B cell (primary cell): ENCODE results near the gene ANK2. TPM values are rescaled to one million over a fixed set of nuclear protein-coding genes. Genes with fewer than 3 reads are reported as not detected.

Source experiments
- ATAC-seq: fragments of 200-7000 bp; cut with Tn5 transposase; one replicate; pipeline ENCODE4 v1.10.0; 2021; ENCODE audit warnings: low read depth, mild to moderate bottlenecking, moderate number of reproducible peaks, moderate library complexity
- CTCF ChIA-PET: fragments of 350-600 bp; sonication (Branson Sonifier 250); formaldehyde crosslinking; loops from one replicate; lab custom pipeline; 2021; ENCODE audit warnings: antibody characterized with exemption, inconsistent platforms; lab: Charles Lee
- POLR2A ChIA-PET: fragments of 350-600 bp; sonication (Branson Sonifier 250); formaldehyde crosslinking; loops from one replicate; lab custom pipeline; 2021; ENCODE audit warnings: antibody characterized with exemption; lab: Charles Lee
- DNase-seq: peaks from one replicate; pipeline ENCODE4 v3.0.0; 2013
- H2AFZ ChIP-seq: 2 replicates; pipeline ENCODE4 v1.6.1; 2012; ENCODE audit warnings: mild to moderate bottlenecking, low read depth, low read length; ENCODE audit not compliant: insufficient read depth, poor library complexity, severe bottlenecking
- H3K27ac ChIP-seq, 2 donors: 1 replicate in 1 of 2; 2 replicates in 1 of 2; pipeline ENCODE4 v1.5.1; 2012 to 2013; ENCODE audit warnings: low read length in 2 of 2, mild to moderate bottlenecking in 2 of 2, moderate library complexity in 1 of 2
- H3K27me3 ChIP-seq, 4 experiments: fragments of 200-600 bp in 1 of 4; sonication (generic) in 1 of 4; replicated peaks in 1 of 4; 1 replicate in 2 of 4; 2 replicates in 2 of 4; pipeline versions ENCODE4 v1.6.1 to v1.7.0; 2013 to 2016; ENCODE audit warnings: low read length in 3 of 4, mild to moderate bottlenecking in 2 of 4, mixed read lengths in 1 of 4, moderate library complexity in 1 of 4; ENCODE audit not compliant: insufficient read depth in 4 of 4, control insufficient read depth in 3 of 4; ENCODE audit errors: control extremely low read depth in 1 of 4
- H3K36me3 ChIP-seq, 2 experiments: replicated peaks in 1 of 2; 1 replicate in 1 of 2; 2 replicates in 1 of 2; pipeline versions ENCODE4 v1.6.1 to v1.7.1; 2013; ENCODE audit warnings: low read length in 1 of 2; ENCODE audit not compliant: insufficient read depth in 2 of 2, control insufficient read depth in 1 of 2; ENCODE audit errors: control extremely low read depth in 1 of 2, extremely low read depth in 1 of 2
- H3K4me1 ChIP-seq, 2 donors: fragments of 200-600 bp in 1 of 2; sonication (generic) in 1 of 2; 1 replicate in 1 of 2; 2 replicates in 1 of 2; pipeline versions ENCODE4 v1.5.1 to v1.6.1; 2013 to 2017; ENCODE audit warnings: low read length in 2 of 2; ENCODE audit not compliant: control insufficient read depth in 2 of 2, insufficient read depth in 2 of 2
- H3K4me2 ChIP-seq: replicated peaks from 2 replicates; pipeline ENCODE3; 2012; ENCODE audit warnings: mild to moderate bottlenecking, low read depth, low read length; ENCODE audit not compliant: poor library complexity, severe bottlenecking
- H3K4me3 ChIP-seq, 5 experiments: fragments of 200-600 bp in 1 of 5; sonication (generic) in 1 of 5; 1 replicate in 3 of 5; 2 replicates in 2 of 5; pipeline versions ENCODE4 v1.5.1 to v1.7.0; 2011 to 2016; ENCODE audit warnings: low read length in 4 of 5, mild to moderate bottlenecking in 4 of 5, low read depth in 2 of 5, control low read depth in 1 of 5, moderate library complexity in 1 of 5; ENCODE audit not compliant: insufficient read depth in 1 of 5; ENCODE audit errors: control extremely low read depth in 1 of 5, extremely low read depth in 1 of 5
- H3K79me2 ChIP-seq: fragments of 200-600 bp; sonication (generic); one replicate; pipeline ENCODE4 v1.6.0; 2016; ENCODE audit warnings: low read length; ENCODE audit not compliant: control insufficient read depth, insufficient read depth
- H3K9ac ChIP-seq: fragments of 200-600 bp; sonication (generic); 2 replicates; pipeline ENCODE4 v1.6.1; 2017; ENCODE audit warnings: mild to moderate bottlenecking, low read length, moderate library complexity
- H3K9me3 ChIP-seq, 3 donors: one replicate each; pipeline versions ENCODE4 v1.6.1 to v1.7.1; 2013; ENCODE audit warnings: low read length in 2 of 3; ENCODE audit not compliant: control insufficient read depth in 2 of 3, insufficient read depth in 1 of 3; ENCODE audit errors: control extremely low read depth in 1 of 3
- H4K20me1 ChIP-seq: 2 replicates; pipeline ENCODE4 v1.6.0; 2012; ENCODE audit warnings: mild to moderate bottlenecking, low read length; ENCODE audit not compliant: insufficient read depth, control insufficient read depth, poor library complexity, severe bottlenecking
- H3K27ac Mint-ChIP-seq: one replicate; pipeline ENCODE4 v1.8.0; 2021; ENCODE audit warnings: mixed read lengths
- H3K27me3 Mint-ChIP-seq: one replicate; pipeline ENCODE4 v1.8.0; 2021; ENCODE audit warnings: mixed read lengths
- H3K4me1 Mint-ChIP-seq: one replicate; pipeline ENCODE4 v1.8.0; 2021; ENCODE audit warnings: mixed read lengths
- H3K4me3 Mint-ChIP-seq: one replicate; pipeline ENCODE4 v1.8.0; 2021; ENCODE audit warnings: mixed read lengths
- H3K9me3 Mint-ChIP-seq: one replicate; pipeline ENCODE4 v1.8.0; 2022; ENCODE audit warnings: mixed read lengths; ENCODE audit not compliant: insufficient read depth
- CTCF ChIP-seq: fragments of 200-600 bp; IDR thresholded peaks from one replicate; pipeline ENCODE4 v1.8.0; 2022; ENCODE audit warnings: antibody characterized with exemption, mild to moderate bottlenecking
- EZH2 ChIP-seq: IDR thresholded peaks from 2 replicates; pipeline ENCODE4 v1.6.1; 2012; ENCODE audit warnings: borderline replicate concordance, low read depth, mild to moderate bottlenecking, moderate library complexity, low read length; ENCODE audit not compliant: insufficient read depth, poor library complexity, severe bottlenecking
- WGBS: methylation state at CpG from one replicate; pipeline ENCODE4 v1.1.5; 2013; ENCODE audit warnings: missing lambda C conversion rate; ENCODE audit not compliant: insufficient coverage; 5-methylcytosine and 5-hydroxymethylcytosine counted together
- intact Hi-C: fragments of 100-400 bp; cut with micrococcal nuclease; formaldehyde crosslinking; loops from one replicate; pipeline ENCODE4 v1.10.0; 2022
- polyA plus RNA-seq: library from polyadenylated mRNA; depleted of rRNA; stranded (reverse); fragments of >200 nt; gene quantifications from 2 replicates; pipeline ENCODE4 v1.2.3, GENCODE V29; 2012
- total RNA-seq, 2 donors: library from RNA; stranded (reverse); fragments of 120-200 nt in 1 of 2; gene quantifications; 1 replicate in 1 of 2; 2 replicates in 1 of 2; pipeline versions ENCODE4 v1.2.3 to v1.2.4, GENCODE V29; 2013 to 2022

The ANK2 gene
- total and polyA plus RNA-seq, 2 donors (not counting 1 experiment from before 2014, with no cell fraction given), result 0.16 to 3.6 TPM

- Histone ChIP-seq H3K27ac (no peak overlapping the region), H3K79me2 (no peaks in the 10 kb centered on the region), H3K9me3 (no peaks in the 10 kb centered on the region), H3K4me1 (no peaks in the 10 kb centered on the region), H3K9ac (no peak overlapping the region), H3K4me2 (no peak overlapping the region), H3K36me3 (no peaks in the 10 kb centered on the region), H3K4me3 (no peak overlapping the region), H2AFZ (no peak overlapping the region), H3K27me3 (peaks cover 0 to 3% (median 0%) of the 10 kb centered on the region in 4 experiments), H4K20me1 (no peaks in the 10 kb centered on the region)
- Mint-ChIP-seq H3K27ac (no peak overlapping the region), H3K4me1 (no peaks in the 10 kb centered on the region), H3K9me3 (no peaks in the 10 kb centered on the region), H3K4me3 (no peak overlapping the region), H3K27me3 (no peaks in the 10 kb centered on the region)
- no peak for TF ChIP-seq CTCF
- no peak for TF ChIP-seq EZH2
- intact Hi-C loops, result no loop called here
- DNase-seq, result no peak
- CTCF ChIA-PET, result no interaction called here
- ATAC-seq, result no peak
- POLR2A ChIA-PET, result no interaction called here
- WGBS, result 93% methylated on average over 3 of the region's 5 CpGs
Measured at GRCh38 chr4:113256946-113257345, 207.5 kb downstream of the ANK2 start.

GRCh38 chr4:113260688-113261087 lies 211.2 kb downstream of the ANK2 start:
- H3K4me1 Mint-ChIP-seq, result no peaks in the 10 kb centered on the region
- Histone ChIP-seq H3K27me3 (peaks cover 0 to 3% (median 0%) of the 10 kb centered on the region in 4 experiments), H3K4me1 (no peaks in the 10 kb centered on the region), H3K36me3 (no peaks in the 10 kb centered on the region), H3K4me2 (no peak overlapping the region), H3K9me3 (no peaks in the 10 kb centered on the region), H3K27ac (no peak overlapping the region), H2AFZ (no peak overlapping the region), H3K79me2 (no peaks in the 10 kb centered on the region), H4K20me1 (no peaks in the 10 kb centered on the region), H3K4me3 (no peak overlapping the region), H3K9ac (no peak overlapping the region)
- no peak overlapping the region for H3K27ac Mint-ChIP-seq
- POLR2A ChIA-PET, result no interaction called here
- 91% methylated on average over 4 of the region's 4 CpGs for WGBS
- ATAC-seq, result no peak
- H3K4me3 Mint-ChIP-seq, result no peak overlapping the region
- H3K9me3 Mint-ChIP-seq, result no peaks in the 10 kb centered on the region
- intact Hi-C loops, result no loop called here
- no peaks in the 10 kb centered on the region for H3K27me3 Mint-ChIP-seq
- CTCF ChIA-PET, result no interaction called here
- TF ChIP-seq EZH2 (no peak), CTCF (no peak)
- no peak for DNase-seq
